T-helper 22 cell (primary cell): ENCODE data around the gene FGB.

Experiments
- DNase-seq: peaks from one replicate; pipeline ENCODE4 v3.0.0-alpha.2; 2020; ENCODE audit warnings: low read depth

The FGB gene

DNA sequence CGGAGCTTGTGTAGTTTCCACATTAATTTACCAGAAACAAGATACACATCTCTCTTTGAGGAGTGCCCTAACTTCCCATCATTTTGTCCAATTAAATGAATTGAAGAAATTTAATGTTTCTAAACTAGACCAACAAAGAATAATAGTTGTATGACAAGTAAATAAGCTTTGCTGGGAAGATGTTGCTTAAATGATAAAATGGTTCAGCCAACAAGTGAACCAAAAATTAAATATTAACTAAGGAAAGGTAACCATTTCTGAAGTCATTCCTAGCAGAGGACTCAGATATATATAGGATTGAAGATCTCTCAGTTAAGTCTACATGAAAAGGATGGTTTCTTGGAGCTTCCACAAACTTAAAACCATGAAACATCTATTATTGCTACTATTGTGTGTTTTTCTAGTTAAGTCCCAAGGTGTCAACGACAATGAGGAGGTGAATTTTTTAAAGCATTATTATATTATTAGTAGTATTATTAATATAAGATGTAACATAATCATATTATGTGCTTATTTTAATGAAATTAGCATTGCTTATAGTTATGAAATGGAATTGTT lies at the start of gene FGB:
Gene FGB, plus strand, starts transcription at position 315 of the 558 bp plus-strand sequence. Its CDS starts 8 bp downstream, at position 323.
- no peak for DNase-seq

DNA sequence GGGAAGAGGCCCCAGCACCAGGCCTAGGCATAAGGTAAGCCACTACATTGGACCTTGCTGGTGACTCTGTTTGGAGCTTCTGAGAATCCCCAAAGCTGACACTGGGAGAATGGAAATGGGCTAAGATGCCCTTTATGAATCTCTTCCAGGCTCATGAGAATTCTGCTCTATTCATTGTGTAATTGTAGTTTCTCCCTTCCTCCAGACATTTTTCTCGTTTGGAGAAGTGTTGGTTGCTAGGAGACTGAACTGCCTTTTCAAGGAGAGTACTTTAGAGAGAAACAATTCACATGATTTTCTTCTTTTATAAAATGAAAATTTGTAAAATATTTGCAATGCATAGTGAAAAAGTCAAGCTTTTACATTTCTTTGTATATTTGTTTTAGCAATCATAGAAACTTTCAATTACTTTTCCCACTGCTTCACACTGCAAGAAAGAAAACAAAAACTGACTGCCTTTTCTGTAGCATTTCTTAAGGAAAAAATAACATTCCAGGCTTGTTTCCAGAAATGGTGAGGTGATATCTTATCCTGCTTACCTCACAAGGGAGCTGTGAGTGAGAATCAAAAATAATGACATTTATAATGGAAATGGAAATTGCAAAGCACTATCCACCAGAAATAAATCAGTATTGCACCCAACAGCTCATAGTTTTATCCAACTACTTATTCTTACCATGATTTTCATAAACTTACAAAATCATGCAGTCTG lies 46.3 kb upstream of the FGB start:
- DNase-seq: no peak

DNA sequence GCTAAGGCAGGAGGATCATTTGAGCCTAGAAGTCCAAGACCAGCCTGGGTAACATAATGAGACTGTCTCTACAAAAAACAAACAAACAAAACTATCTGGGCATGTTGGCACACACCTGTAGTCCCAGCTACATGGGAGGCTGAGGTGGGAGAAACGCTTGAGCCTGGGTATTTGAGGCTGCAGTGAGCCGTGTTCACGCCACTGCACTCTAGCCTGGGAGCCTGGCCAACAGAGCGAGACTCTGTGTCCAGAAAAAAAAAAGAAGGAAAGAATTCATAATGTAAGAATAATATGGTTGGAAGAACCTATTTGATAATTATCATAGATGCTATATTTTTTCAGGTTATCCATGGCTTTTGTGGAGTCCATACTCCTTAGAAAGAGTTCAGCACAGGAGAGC lies 45.2 kb upstream of the FGB start:
- DNase-seq: no peak

DNA sequence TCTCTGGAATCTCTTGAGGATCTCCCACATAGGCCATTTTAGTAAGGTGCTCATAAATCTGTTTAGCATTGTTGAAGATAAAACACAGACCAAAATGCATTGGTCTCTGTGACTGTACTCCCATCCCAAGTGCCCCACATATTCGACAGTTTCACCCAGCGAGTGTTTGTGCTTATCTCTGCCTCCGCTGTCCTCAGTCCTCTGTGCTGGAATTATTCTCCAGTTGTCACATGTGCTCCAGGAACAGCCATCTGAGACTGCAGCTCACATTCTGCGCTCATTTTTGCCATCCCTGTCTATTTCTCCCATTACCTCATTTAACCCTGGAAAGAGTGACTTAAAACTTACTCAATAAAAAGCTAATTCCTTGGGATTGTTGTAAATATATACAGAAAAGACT lies 43.6 kb upstream of the FGB start:
- DNase-seq: no peak

DNA sequence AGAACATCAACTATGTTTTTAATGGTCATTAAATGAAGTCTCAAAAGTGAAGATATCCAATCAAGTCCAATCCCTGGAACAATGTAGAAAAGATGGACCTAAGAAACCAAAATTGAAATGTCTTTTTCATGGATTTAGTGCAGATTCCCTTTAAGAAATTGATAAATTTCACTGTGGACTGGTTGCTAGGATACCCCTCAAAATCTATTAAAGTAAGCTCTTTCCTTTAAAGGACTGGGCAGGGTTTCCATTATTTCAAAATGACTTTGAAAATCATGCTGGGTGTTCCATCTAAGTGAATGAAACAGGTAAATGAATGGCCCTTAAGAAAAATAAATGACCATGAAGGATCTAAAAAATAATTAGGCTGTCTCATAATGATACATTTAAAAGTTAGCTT lies 41.2 kb upstream of the FGB start:
- DNase-seq: no peak

DNA sequence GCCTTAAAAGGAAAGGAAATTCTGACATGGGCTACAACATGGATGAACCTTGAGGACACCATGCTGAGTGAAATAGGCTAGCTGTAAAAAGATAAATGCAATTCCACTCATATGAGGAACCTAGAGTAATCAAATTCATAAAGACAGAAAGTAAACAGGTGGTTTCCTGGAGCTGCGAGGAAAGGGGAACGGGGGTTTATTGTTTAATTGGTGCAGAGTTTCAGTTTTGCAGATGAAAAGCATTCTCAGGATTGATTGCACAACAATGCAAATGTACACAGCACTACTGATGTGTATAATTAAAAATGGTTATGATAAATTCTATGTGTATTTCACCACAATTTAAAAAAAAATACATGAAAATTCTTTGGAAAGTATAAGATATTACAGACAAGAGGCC lies 36.7 kb upstream of the FGB start:
- DNase-seq: no peak

DNA sequence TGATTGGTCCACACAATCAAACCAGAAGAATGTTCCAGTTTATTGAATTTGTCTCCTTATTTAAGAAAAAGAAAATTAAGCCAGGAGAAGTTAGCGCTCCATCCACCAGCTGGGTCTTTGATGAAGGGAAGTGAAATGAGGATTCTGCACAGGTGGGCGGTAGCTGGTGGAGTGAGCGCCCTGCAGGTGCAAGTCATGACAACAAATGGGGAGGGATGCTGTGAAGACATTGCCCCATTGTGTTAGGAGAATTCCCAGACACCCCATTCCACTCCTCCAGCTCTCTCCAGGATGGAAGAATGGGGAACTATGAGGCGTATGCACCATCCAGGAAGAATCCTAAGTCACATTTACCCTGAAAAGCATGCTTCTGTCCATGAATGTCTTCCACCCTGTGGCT lies 35.5 kb upstream of the FGB start:
- no peak for DNase-seq

DNA sequence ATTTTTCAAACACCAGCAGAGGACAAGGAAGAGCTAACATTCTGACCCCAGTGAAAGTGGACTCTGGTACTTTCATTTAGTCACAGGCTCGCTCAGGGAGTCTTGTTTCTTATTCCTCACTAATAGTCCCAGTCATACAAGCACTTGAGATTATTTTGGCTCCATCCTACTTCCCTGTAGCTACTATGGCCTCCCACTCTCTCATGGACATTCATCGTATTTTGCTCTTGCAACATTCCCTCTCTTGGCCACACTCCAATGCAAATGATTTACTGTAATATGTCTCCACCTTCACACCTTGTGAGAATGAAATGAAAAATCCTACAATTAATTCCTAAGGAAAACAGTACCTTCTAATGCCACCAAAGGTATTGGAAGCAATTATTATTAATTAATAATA lies 33.9 kb upstream of the FGB start:
- no peak for DNase-seq

DNA sequence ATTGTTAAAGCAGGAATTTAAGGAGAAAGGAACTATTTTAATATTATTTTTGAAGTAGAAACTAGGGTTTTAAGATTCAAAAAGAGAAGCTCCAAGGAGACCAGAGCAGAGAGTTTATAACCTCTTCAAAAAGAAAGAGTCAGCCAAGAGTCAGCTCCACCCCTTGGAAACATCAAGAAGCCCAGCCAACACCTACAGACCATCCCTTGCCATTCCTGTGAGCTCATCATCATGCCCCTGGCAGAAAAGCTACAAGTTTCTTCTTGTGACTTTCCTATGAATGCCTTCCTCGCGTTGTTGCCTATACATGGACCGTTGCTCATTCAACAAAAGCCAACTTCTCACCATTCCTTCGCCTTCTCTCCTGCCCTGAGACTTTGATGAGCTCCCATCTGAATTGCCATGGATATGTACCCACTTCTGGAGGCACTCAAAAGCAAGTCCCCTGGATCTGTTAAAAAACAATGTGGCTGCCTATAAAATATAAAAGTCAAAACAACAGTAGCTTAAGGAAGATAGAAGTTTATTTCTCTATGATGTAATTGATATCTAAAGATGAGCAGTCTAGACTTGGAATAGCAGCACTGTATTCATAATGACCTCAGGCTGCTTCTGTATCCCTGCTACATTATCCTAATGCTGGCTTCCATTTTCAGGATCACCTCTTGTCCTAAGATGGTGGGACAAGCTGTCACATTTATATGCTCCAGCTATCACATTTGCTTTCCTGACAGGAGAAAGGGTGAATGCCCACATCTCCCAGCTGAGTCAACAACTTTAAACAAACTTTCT lies 32.9 kb upstream of the FGB start:
- no peak for DNase-seq

DNA sequence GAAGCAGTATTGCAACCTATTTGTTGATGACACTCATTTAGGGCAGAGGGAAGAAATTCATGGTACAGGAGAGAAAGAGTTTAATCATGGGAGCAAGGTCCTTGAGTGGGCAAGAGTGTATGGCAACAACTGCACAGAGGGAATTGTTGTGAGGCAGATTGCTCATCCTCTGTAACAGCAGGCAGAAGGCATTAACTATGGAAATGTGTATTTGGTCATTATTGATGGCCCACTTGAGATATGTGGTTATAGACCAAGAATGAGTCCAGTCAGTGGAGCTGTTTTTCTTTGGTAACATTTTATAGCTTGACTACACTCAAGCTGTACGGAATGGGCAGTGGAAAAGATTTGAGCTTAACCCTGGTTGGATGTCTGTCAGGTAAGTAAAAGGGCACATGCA lies 28.5 kb upstream of the FGB start:
- no peak for DNase-seq

DNA sequence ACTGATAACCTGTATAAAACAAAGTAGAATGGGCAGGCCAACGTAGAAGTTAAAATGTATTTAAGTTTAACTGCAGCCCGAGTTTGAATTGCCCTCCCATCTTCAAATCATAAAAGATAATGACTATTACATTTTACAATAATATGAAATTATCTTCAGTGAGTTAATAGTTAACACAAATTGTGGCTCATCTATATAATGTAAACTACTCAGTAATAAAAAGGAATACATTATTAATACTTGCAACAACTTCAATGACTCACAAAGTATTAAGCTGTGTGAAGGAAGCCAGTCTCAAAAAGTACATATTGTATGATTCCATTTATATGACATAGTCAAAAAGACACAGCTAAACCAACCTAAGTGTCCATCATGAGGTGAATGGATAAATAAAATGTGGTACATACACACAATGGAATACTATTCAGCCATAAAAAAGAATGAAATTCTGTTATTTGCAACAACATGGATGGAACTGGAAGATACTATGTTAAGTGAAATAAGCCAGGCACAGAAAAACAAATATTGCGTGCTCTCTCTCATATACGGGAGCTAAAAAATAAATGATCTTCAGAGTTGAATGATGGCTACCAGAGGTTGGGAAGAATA lies 20.4 kb upstream of the FGB start:
- no peak for DNase-seq

DNA sequence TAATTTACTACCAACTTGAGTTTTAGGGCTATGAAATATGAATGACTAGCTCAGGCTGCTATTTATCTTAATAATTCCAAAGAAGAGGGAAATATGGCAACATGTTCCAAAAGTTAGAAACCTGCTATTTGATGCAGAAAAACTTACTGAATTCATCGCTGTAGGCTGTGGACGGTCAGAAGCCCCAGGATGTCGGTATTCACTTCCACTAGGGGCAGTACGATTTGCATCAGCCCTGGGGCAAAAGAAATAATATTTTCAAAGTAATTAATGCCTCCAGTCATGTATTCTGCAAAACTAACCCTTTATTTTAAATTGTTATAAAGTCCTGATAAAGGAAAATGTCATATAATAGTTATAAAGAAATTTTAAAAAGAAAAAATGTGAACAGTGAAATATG lies 17.1 kb upstream of the FGB start:
- DNase-seq: no peak

DNA sequence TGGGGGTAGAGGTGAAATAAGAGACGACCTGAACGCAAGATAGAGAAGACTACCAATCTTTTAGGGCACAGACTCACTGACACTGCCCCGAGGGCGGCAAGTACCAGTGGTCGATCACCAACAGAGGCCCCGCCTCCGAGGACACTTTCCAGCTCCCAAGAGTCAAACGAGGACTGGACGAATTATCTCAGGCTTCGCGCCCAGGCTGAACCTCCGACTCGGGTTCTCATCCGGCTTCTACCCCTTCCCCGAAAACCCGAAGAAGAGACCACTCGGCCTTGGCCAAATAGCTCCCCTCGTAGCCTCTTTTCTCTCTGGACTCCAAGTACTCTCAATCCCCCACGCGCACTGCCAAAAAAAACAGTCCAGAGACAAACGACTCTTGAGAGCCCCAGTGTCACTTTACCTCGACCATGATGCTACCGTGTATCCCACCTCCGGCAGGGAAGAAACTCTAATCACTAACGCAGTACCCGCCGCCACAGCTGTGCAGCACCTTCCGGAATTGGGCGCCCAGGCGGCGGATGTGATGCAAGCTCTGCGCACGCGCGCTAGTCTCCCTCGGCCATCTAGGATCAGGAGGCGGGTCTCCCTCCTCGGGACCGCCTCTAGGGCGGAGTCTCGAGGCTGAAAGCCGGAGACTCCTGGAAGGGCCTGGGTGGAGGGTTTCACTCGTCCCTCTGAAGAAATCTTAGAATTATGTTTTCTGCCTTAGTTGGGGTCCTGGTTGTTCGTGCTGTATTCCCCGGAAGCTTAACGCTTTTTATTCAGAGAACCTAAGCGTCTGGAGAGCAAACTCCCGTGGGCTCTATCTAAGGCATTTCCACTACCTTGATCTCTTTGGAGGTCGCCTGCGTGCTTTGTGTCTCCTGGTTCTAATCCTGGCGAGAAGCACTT lies 12.7 kb upstream of the FGB start, which contains the start of gene PLRG1:
Gene PLRG1, minus strand, starts transcription at position 507 of the 897 bp plus-strand sequence. Its CDS starts 92 bp downstream, at position 415.
- DNase-seq: peak; percentile 90

DNA sequence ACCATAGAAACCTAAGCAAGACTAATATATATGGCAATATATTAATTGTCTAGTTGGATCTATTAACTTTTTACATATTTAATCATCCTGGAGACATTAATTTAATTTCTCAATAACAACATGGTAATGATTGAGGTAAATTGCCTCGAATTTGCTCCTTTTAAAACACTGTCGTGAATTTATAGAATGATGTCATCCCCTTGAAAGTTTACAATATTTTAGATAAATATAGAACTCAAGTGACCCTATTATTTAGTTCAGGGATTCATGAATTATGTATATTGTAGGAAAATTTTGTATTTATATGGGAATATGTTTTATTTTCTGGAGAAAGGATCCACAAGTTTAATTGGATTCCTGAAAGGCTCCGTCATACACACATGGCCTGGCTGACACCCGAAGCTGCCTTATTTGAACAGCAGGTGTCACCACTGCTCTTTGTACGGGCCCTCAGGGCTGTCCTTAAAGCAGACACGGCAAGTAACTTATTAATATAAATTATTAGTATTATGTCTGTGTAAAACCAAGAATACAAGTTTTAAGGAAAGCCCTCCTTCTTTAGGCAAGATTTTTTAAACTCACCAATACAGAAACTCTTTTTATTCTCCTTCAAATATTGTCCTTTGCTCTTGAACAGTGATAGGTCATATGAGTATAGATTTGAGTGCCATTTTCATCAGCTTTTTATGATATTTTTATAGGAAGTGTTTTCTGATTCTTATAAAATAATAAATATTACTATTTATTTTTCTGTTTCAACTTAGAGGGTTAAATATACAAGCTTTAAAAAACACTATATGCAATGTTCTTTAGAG lies 10.7 kb upstream of the FGB start:
- DNase-seq: peak; percentile 45

DNA sequence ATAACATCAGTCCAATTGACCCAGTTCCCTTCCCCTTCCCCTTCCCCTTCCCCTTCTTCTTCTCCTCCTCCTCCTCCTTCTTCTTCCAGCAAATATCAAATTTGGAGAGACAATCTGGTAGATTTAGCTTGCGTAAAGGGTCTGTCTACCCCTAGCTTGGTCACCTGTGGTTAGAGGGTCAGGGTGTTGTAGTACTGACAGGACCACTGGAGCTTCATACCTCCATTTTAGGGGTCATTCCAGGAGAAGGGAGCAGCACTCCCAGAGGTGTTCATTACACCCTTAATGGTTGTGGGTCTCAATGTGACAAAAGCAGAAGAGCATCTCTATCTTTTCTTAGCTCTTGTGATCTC lies 3.7 kb upstream of the FGB start:
- DNase-seq: no peak

DNA sequence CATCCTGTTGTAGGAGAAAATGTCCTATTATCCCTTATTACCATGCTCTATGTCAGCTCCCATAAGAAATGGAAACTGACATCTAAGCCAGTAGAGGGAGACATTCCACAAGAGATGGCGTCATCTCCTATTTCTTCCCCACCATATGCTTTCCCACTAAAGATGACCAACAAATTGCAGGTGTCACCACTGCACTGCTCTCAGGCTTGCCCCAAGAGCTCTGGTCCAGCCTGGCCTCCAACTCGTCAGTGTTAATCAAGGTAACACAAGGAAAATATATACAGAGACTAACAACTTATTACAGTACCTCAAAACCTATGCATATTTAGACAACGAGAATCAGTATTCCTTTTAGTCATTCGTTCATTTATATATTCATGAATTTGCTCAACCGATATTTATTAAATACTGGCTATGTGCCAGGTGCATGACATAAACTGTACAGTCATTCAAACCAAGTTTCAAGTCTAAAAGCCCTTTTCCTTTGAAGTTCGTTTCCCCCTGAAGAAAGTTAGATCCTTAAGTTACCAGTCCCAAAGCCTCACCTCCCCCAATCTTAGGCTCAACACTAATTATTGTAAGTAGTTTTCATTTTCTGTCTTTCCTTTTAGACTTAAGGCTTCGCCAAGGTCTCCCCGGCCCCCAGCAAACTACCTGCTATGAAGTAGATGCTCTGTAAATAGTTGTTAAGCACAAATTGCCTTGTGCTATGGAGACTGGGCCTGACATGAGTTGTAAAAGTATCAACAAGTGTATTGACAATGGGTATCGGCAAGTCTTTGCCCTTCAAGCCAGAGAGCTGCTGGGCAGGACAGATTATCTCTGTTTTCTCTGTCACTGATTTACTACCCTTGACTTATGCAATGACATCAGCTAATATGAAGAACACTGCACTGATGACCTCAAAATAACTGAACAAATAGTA lies 3.1 kb upstream of the FGB start:
- no peak for DNase-seq

DNA sequence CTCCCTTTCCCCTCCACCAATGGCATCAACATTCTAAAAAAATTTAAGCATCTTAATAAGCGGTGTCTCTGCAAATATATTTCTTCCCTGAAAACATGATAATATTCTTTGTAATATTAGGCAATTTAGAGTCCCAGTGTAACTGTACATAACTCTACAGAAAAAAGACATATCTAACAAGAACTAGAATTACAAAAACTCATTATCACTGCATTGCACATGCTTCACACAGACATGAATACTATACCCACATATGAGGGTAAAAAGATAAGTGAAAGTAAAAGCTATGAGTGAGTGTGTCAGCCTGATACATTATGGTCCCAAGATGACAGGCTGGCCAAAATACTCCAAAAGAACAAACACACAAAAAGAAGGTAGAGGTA lies 2.4 kb upstream of the FGB start:
- no peak for DNase-seq

DNA sequence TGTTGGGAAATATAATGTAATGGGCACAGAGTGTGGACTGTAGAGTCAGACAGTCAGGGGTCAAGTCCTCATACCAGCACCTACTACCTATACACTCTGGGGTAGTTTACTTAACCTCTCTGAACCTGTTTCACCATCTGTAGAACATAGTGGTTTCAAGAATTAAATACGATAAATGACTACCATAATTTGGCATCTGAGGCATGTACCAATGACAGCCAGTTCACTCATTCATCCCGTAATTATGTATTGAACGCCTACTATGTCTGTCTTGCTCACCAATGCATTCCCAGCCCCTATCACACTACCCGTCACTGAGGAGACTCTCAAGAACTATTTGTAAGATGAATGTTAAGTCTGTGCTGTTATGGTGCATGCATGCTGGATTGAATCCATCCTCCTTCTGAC lies 2.0 kb upstream of the FGB start:
- DNase-seq: no peak

DNA sequence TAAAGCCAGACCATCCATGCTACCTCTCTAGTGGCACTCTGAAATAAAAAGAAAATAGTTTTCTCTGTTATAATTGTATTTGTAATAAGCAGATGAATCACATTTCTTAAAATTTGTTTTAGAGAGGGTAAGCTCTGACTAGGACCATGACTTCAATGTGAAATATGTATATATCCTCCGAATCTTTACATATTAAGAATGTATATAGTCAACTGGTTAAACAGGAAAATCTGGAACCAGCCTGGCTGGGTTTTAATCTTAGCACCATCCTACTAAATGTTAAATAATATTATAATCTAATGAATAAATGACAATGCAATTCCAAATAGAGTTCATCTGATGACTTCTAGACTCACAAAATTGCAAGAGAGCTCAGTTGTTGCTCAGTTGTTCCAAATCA lies 1.5 kb downstream of the FGB start:
- DNase-seq: no peak

DNA sequence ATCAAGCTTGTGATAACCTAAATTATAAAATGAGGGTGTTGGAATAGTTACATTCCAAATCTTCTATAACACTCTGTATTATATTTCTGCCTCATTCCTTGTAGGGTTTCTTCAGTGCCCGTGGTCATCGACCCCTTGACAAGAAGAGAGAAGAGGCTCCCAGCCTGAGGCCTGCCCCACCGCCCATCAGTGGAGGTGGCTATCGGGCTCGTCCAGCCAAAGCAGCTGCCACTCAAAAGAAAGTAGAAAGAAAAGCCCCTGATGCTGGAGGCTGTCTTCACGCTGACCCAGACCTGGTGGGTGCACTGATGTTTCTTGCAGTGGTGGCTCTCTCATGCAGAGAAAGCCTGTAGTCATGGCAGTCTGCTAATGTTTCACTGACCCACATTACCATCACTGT lies 2.9 kb downstream of the FGB start:
- DNase-seq: no peak
